ENCODE results near the gene SPINT2.
A peak's percentile ranks its signal among the peaks of the same experiment; 100 is the strongest.

SPINT2 gene

GRCh38 chr19:38267761-38268483 is 3.5 kb downstream of the SPINT2 start:
- no peak for DNase-seq (ENCODE audit: low read depth)

- no peak for DNase-seq (ENCODE audit: low read depth)
These were observed 4.2 kb downstream of the SPINT2 start for GRCh38 chr19:38268539-38268938.

- no peak for DNase-seq (ENCODE audit: low read depth)
These were observed 6.3 kb downstream of the SPINT2 start for GRCh38 chr19:38270587-38271167.

- no peak for DNase-seq (ENCODE audit: low read depth)
These were observed 9.1 kb downstream of the SPINT2 start for GRCh38 chr19:38273499-38273898.

- no peak for DNase-seq (ENCODE audit: low read depth)
These were observed 10.4 kb downstream of the SPINT2 start for GRCh38 chr19:38274739-38275138.

GRCh38 chr19:38276942-38277517 is 12.7 kb downstream of the SPINT2 start:
- no peak for DNase-seq (ENCODE audit: low read depth)

- no peak for DNase-seq (ENCODE audit: low read depth)
These were observed 13.2 kb downstream of the SPINT2 start for GRCh38 chr19:38277549-38277948.

- DNase-seq (ENCODE audit: low read depth), result no peak
These were observed 13.8 kb downstream of the SPINT2 start for GRCh38 chr19:38277969-38278680.

GRCh38 chr19:38278751-38279150 is 14.4 kb downstream of the SPINT2 start:
- no peak for DNase-seq (ENCODE audit: low read depth)

GRCh38 chr19:38280030-38280921 is 15.9 kb downstream of the SPINT2 start:
- no peak for DNase-seq (ENCODE audit: low read depth)

- no peak for DNase-seq (ENCODE audit: low read depth)
These were observed 17.6 kb downstream of the SPINT2 start for GRCh38 chr19:38281811-38282566.

GRCh38 chr19:38283271-38283670 is 18.9 kb downstream of the SPINT2 start:
- no peak for DNase-seq (ENCODE audit: low read depth)

- no peak for DNase-seq (ENCODE audit: low read depth)
These were observed 20.0 kb downstream of the SPINT2 start for GRCh38 chr19:38284422-38284821.

GRCh38 chr19:38285567-38285966 is 21.2 kb downstream of the SPINT2 start:
- DNase-seq (ENCODE audit: low read depth), result no peak

- no peak for DNase-seq (ENCODE audit: low read depth)
These were observed 23.2 kb downstream of the SPINT2 start for GRCh38 chr19:38287604-38288003.

GRCh38 chr19:38288123-38288855 is 23.9 kb downstream of the SPINT2 start:
- no peak for DNase-seq (ENCODE audit: low read depth)

- DNase-seq (ENCODE audit: low read depth), result no peak
These were observed 25.6 kb downstream of the SPINT2 start for GRCh38 chr19:38289955-38290354.

GRCh38 chr19:38290631-38291147 is 26.3 kb downstream of the SPINT2 start:
- DNase-seq (ENCODE audit: low read depth), result peak; percentile 51

GRCh38 chr19:38291855-38292254 is 27.5 kb downstream of the SPINT2 start:
- DNase-seq (ENCODE audit: low read depth), result no peak

GRCh38 chr19:38293281-38293680 is 28.9 kb downstream of the SPINT2 start:
- no peak for DNase-seq (ENCODE audit: low read depth)

Data from non-pigmented ciliary epithelial cell (primary cell).